Fibroblast of the aortic adventitia (primary cell): ENCODE measurements around the gene C9orf43. TPM values are rescaled to one million over a fixed set of nuclear protein-coding genes. Genes with fewer than 3 reads are reported as not detected.
A peak's percentile ranks its signal among the peaks of the same experiment; 100 is the strongest.
"Not testable (repeated sequence)": the region's sequence is repeated elsewhere in the genome, so short reads cannot be mapped to it uniquely, and the experiment has no call there.

Source experiments
- DNase-seq: peaks from one replicate; pipeline ENCODE4 v3.0.0-alpha.2; 2010; ENCODE audit warnings: low read depth
- H3K4me3 ChIP-seq: 2 replicates; pipeline ENCODE4 v1.5.1; 2011; ENCODE audit warnings: low read depth, mild to moderate bottlenecking, control low read depth, low read length, moderate library complexity
- total RNA-seq: library from RNA; depleted of rRNA; stranded (reverse); fragments of >200 nt; gene quantifications from 2 replicates; pipeline ENCODE4 v1.2.3, GENCODE V29; 2012; ENCODE audit warnings: low replicate concordance
- TF ChIP-seq, protein P1 (sequence below): IDR thresholded peaks from 2 replicates; pipeline ENCODE4 v1.5.1; 2011; ENCODE audit warnings: mild to moderate bottlenecking, low read length, control low read depth, inconsistent platforms; ENCODE audit not compliant: insufficient read depth

The C9orf43 gene
- total RNA-seq, 1 donor: 0.63 TPM

DNA sequence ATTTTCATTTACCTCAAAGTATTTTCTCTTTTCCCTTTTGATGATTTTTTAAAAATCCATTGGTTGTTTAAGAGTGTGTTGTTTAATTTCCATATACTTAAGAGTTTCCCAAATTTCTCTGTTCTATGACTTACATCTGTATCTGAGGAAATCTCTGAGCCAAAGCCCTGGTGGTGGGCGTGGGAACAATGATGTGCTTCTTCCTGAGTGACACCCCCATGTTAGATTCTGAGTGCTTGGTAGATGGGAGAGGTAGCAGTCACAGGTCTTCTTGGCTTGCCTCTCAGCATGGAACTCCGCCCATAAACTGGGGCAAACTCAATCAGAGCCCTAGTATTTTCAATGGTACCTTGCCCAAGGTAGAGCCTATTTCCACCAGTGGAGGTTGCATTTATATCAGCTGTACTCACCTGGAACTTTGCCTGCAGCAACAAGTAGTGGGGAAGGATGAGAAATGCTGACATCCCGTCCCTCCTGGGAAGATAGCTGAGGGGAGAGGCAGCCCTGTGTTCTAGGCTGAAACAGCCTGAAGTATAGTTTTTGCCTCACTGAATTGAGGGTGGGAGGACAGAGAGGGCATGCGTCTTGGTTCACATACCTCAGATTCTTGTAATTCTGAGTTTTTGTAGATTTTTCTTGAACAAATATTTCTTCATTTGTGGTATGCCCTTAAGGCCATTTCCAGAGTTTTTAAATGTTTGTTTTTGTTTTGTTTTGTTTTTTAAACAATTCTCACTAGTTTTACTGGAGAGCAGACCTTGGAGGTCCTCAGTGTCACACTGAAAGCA lies 26.4 kb downstream of the C9orf43 start:
- DNase-seq: peak; percentile 2
- TF ChIP-seq, protein P1, sequence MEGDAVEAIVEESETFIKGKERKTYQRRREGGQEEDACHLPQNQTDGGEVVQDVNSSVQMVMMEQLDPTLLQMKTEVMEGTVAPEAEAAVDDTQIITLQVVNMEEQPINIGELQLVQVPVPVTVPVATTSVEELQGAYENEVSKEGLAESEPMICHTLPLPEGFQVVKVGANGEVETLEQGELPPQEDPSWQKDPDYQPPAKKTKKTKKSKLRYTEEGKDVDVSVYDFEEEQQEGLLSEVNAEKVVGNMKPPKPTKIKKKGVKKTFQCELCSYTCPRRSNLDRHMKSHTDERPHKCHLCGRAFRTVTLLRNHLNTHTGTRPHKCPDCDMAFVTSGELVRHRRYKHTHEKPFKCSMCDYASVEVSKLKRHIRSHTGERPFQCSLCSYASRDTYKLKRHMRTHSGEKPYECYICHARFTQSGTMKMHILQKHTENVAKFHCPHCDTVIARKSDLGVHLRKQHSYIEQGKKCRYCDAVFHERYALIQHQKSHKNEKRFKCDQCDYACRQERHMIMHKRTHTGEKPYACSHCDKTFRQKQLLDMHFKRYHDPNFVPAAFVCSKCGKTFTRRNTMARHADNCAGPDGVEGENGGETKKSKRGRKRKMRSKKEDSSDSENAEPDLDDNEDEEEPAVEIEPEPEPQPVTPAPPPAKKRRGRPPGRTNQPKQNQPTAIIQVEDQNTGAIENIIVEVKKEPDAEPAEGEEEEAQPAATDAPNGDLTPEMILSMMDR: no peak

DNA sequence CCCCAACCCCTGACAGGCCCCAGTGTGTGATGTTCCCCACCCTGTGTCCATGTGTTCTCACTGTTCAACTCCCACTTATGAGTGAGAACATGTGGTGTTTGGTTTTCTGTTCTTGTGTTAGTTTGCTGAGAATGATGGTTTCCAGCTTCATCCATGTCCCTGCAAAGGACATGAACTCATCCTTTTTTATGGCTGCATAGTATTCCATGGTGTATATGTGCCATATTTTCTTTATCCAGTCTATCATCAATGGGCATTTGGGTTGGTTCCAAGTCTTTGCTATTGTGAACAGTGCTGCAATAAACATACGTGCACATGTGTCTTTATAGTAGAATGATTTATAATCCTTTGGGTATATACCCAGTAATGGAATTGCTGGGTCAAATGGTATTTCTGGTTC lies 27.2 kb downstream of the C9orf43 start:
- not testable (repeated sequence) for H3K4me3 ChIP-seq, DNase-seq

More for the DNA sequence above, 26.4 kb downstream of the C9orf43 start:
- no peak overlapping the region for H3K4me3 ChIP-seq

DNA sequence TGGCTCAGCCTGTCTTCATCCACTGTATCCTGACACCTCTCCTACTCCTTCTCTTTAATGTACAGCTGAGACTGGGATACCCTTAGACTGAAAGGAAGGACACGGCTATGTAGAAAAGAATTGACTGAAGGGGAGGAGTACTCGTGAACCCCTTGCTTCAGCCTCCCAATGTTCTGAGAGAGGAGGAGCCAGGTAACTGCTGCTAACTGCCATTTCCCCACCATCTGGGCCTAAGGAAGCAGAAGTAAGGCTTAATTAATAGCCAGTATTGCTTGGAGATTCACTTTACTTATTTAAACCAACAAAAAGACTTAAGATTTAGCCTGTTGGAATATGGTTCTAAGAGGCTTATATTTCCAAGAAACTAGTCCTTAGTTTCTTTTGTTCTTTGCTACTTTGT lies 34.2 kb downstream of the C9orf43 start:
- H3K4me3 ChIP-seq: no peak overlapping the region
- TF ChIP-seq, protein P1: no peak
- no peak for DNase-seq

DNA sequence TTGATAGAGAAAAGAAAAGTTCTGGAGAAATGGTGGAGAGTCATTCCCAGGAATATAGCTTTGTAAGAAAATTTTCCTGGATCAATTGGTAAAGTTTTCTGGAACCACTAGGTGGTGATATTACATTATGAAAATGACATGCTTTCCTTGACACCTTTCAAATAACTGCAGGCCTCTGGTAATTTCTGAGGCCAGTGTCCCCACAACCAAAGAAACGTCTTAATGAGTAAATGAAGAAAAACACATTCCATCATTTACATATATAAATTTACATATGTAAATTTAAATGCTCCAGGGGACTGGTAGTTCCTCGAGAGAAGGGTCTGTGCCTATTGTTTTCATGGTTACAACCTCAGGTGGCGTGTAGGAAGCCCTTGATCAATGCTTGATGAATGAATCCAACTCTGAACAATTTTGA lies 35.8 kb downstream of the C9orf43 start:
- TF ChIP-seq, protein P1: peak; percentile 42
- no peak overlapping the region for H3K4me3 ChIP-seq
- DNase-seq: peak; percentile 78

DNA sequence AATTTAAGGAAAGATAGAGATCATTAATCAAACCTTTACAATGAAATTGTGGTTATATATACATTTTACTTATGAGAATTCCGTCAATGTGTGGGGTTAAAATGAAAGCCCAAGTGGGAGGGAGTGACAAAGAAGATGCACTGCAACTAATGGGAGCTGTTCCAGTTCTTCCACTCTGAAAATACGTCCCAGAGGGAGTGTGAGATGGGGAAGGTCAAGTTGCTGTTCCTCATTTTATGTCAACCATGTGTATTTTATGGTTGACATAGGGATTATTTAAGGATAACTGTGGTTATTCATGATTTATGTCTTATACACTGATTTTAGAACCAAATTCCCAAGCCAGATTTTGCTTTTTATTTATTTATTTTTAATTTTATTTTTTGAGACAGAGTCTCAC lies 38.8 kb downstream of the C9orf43 start:
- no peak for DNase-seq
- TF ChIP-seq, protein P1: no peak

DNA sequence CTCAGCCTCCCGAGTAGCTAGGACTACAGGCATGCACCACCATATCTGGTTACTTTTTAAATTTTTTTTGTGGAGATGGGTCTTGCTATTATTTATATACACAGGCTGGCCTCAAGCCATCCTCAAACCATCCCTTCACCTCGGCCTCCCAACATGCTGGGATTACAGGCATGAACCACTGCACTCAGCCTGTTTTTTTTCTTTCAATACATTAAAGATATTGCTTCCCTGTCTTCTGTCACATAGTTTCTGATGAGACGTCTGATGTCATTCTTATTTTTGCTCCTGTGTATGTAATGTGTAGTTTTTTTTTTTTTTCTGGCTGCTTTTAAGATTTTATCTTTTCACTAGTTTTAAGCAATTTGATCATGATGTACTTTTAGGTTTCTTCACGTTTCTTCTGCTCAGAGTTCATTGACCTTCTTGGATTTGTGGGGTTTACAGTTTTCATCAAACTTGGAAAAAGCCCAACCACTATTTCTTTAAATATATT lies 41.6 kb downstream of the C9orf43 start:
- no peak overlapping the region for H3K4me3 ChIP-seq
- no peak for DNase-seq
- TF ChIP-seq, protein P1: no peak

More for the DNA sequence above, 38.8 kb downstream of the C9orf43 start:
- H3K4me3 ChIP-seq: no peak overlapping the region

DNA sequence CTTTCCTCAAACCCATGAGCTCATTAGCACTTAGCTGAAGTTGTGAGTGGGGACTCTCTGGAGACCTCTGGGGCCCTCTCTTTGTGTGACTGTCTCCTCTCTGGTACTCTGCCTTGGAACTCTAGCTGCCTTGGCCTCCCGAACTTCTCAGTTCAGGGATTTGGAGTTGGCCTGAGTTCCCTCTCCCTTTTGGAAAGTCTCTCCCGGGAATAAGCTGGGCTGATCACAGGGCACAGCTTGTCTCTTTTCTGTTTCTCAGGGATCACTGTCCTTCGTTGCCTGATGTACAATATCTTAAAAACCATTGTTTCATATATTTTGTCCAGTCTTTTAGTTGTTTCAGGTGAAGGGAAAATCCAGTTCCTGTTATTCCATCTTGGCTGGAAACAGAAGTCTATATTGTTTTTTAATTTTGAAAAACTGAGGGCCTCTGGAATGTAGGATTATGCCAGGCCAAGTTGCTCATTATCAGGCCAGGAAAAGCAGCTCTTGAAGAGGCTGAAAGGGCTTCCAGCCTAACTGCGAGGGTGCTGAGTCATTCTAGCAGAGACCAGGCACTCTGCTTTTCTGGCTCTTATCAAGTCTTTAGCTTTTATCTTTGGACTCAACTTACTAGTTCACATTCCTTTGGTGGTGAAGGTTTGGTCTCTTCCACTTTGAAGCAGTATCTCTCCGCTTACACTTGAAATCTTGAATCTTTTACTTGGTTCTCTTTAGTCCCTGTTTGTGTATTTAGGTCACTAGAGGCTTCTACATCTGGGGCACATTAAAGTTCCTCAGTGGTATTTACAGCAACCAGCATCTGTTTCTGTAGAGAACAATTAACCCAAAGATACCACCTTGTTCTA lies 44.6 kb downstream of the C9orf43 start:
- peak; percentile 98 for DNase-seq
- TF ChIP-seq, protein P1: no peak
- no peak overlapping the region for H3K4me3 ChIP-seq
